Thymus (tissue), 11 donors: ENCODE measurements around the gene PCSK7. TPM values are rescaled to one million over a fixed set of nuclear protein-coding genes. Genes with fewer than 3 reads are reported as not detected.
"Not testable (repeated sequence)": the region's sequence is repeated elsewhere in the genome, so short reads cannot be mapped to it uniquely, and the experiment has no call there.

Experiments
- DNase-seq, 9 donors: peaks; one replicate each; pipeline ENCODE4 v3.0.0-alpha.2; 2013; ENCODE audit warnings: low spot score in 9 of 9, low read depth in 6 of 9, missing footprints in 1 of 9
- H3K27ac ChIP-seq, 2 donors: one replicate each; pipeline ENCODE4 v1.5.1; 2013; ENCODE audit warnings: control low read depth in 1 of 2, low read depth in 1 of 2, low read length in 1 of 2, mild to moderate bottlenecking in 1 of 2, moderate library complexity in 1 of 2
- H3K27me3 ChIP-seq, 2 donors: one replicate each; pipeline ENCODE4 v1.5.1; 2013; ENCODE audit warnings: low read length in 1 of 2; ENCODE audit not compliant: control insufficient read depth in 2 of 2, insufficient read depth in 1 of 2
- H3K36me3 ChIP-seq, 2 donors: one replicate each; pipeline ENCODE4 v1.5.1; 2013; ENCODE audit warnings: low read length in 1 of 2, mild to moderate bottlenecking in 1 of 2, moderate library complexity in 1 of 2; ENCODE audit not compliant: control insufficient read depth in 2 of 2, insufficient read depth in 2 of 2
- H3K4me1 ChIP-seq, 2 donors: one replicate each; pipeline ENCODE4 v1.5.1; 2013; ENCODE audit warnings: low read length in 2 of 2; ENCODE audit not compliant: control insufficient read depth in 2 of 2, insufficient read depth in 2 of 2
- H3K4me3 ChIP-seq, 2 donors: one replicate each; pipeline ENCODE4 v1.5.1; 2013; ENCODE audit warnings: low read length in 2 of 2, control low read depth in 1 of 2, mild to moderate bottlenecking in 1 of 2
- H3K9me3 ChIP-seq, 2 donors: one replicate each; pipeline ENCODE4 v1.5.1; 2013; ENCODE audit warnings: low read length in 1 of 2, mild to moderate bottlenecking in 1 of 2; ENCODE audit not compliant: control insufficient read depth in 2 of 2, insufficient read depth in 1 of 2
- WGBS: extraction: QIAGEN DNeasy Blood & Tissue Kit; methylation state at CpG from one replicate; pipeline ENCODE4 v1.1.7; 2013; 5-methylcytosine and 5-hydroxymethylcytosine counted together
- polyA plus RNA-seq: library from polyadenylated mRNA; stranded (reverse); fragments of 200-250 nt; gene quantifications from one replicate; pipeline ENCODE4 v1.2.3, GENCODE V29; 2013
- total RNA-seq: library from RNA; stranded (reverse); fragments of 120-200 nt; gene quantifications from one replicate; pipeline ENCODE4 v1.2.4, GENCODE V29; 2013
- donor health status: healthy.

The PCSK7 gene
- total and polyA plus RNA-seq, 2 donors, result 25.4 to 57.8 TPM

GRCh38 chr11:117269856-117270255 lies 38.0 kb upstream of the PCSK7 start:
- H3K4me3 ChIP-seq, result no peak overlapping the region
- WGBS, result 98% methylated on average over 2 of the region's 2 CpGs
- no peaks in the 10 kb centered on the region for H3K27me3 ChIP-seq
- no peak for DNase-seq
- peaks cover 0 to 6% of the 10 kb centered on the region in 2 donors for H3K36me3 ChIP-seq
- no peaks in the 10 kb centered on the region for H3K4me1 ChIP-seq
- no peaks in the 10 kb centered on the region for H3K9me3 ChIP-seq
- no peak overlapping the region for H3K27ac ChIP-seq

GRCh38 chr11:117265745-117266144 lies 33.9 kb upstream of the PCSK7 start:
- Histone ChIP-seq H3K27ac (no peak overlapping the region), H3K4me3 (no peak overlapping the region), H3K9me3 (no peaks in the 10 kb centered on the region), H3K36me3 (peaks cover 2 to 4% of the 10 kb centered on the region in 2 donors), H3K4me1 (no peaks in the 10 kb centered on the region), H3K27me3 (no peaks in the 10 kb centered on the region)
- WGBS, result 96% methylated on average over 2 of the region's 2 CpGs
- DNase-seq, result no peak

- not testable (repeated sequence) for H3K27me3 ChIP-seq, H3K36me3 ChIP-seq, H3K27ac ChIP-seq, H3K4me3 ChIP-seq, H3K4me1 ChIP-seq, DNase-seq, H3K9me3 ChIP-seq
- 98% methylated on average over 7 of the region's 7 CpGs for WGBS
These were observed 32.9 kb upstream of the PCSK7 start for GRCh38 chr11:117264624-117265323.

GRCh38 chr11:117259417-117259816 lies 27.5 kb upstream of the PCSK7 start:
- no peak for DNase-seq
- Histone ChIP-seq H3K36me3 (peaks cover 2% of the 10 kb centered on the region in 2 donors), H3K27me3 (no peaks in the 10 kb centered on the region), H3K9me3 (no peaks in the 10 kb centered on the region), H3K27ac (no peak overlapping the region), H3K4me3 (no peak overlapping the region), H3K4me1 (no peaks in the 10 kb centered on the region)
- WGBS, result 93% methylated on average over 1 of the region's 1 CpG

- Histone ChIP-seq H3K27ac (no peak overlapping the region), H3K27me3 (no peaks in the 10 kb centered on the region), H3K4me3 (no peak overlapping the region), H3K9me3 (no peaks in the 10 kb centered on the region), H3K36me3 (peaks cover 5% of the 10 kb centered on the region in 2 donors), H3K4me1 (no peaks in the 10 kb centered on the region)
- no peak for DNase-seq
- 98% methylated on average over 2 of the region's 2 CpGs for WGBS
These were observed 26.7 kb upstream of the PCSK7 start for GRCh38 chr11:117258576-117258975.

- no peaks in the 10 kb centered on the region for H3K9me3 ChIP-seq
- no peak overlapping the region for H3K4me3 ChIP-seq
- H3K36me3 ChIP-seq, result peaks cover 3 to 7% of the 10 kb centered on the region in 2 donors
- H3K27ac ChIP-seq, result no peak overlapping the region
- DNase-seq, result no peak
- WGBS, result 75% methylated on average over 2 of the region's 2 CpGs
- H3K4me1 ChIP-seq, result no peaks in the 10 kb centered on the region
- H3K27me3 ChIP-seq, result no peaks in the 10 kb centered on the region
These were observed 24.7 kb upstream of the PCSK7 start for GRCh38 chr11:117256573-117256972.

GRCh38 chr11:117255966-117256365 lies 24.1 kb upstream of the PCSK7 start:
- Histone ChIP-seq H3K27me3 (no peaks in the 10 kb centered on the region), H3K4me1 (no peaks in the 10 kb centered on the region), H3K27ac (no peak overlapping the region), H3K36me3 (peaks cover 3 to 5% of the 10 kb centered on the region in 2 donors), H3K4me3 (no peak overlapping the region), H3K9me3 (no peaks in the 10 kb centered on the region)
- WGBS, result 95% methylated on average over 3 of the region's 3 CpGs
- no peak for DNase-seq

GRCh38 chr11:117251506-117251905 lies 19.6 kb upstream of the PCSK7 start:
- Histone ChIP-seq H3K9me3 (no peaks in the 10 kb centered on the region), H3K4me3 (no peak overlapping the region), H3K27me3 (no peaks in the 10 kb centered on the region), H3K27ac (no peak overlapping the region), H3K4me1 (no peaks in the 10 kb centered on the region), H3K36me3 (peaks cover 20 to 26% of the 10 kb centered on the region in 2 donors)
- 96% methylated on average over 10 of the region's 10 CpGs for WGBS
- DNase-seq, result no peak

GRCh38 chr11:117249571-117249970 lies 17.7 kb upstream of the PCSK7 start:
- Histone ChIP-seq H3K27ac (no peak overlapping the region), H3K27me3 (no peaks in the 10 kb centered on the region), H3K4me3 (no peak overlapping the region), H3K36me3 (peaks cover 26 to 41% of the 10 kb centered on the region in 2 donors), H3K4me1 (no peaks in the 10 kb centered on the region), H3K9me3 (no peaks in the 10 kb centered on the region)
- 97% methylated on average over 4 of the region's 4 CpGs for WGBS
- no peak for DNase-seq
